HG03565 (cell line): Measurements from ENCODE around the gene LETM1.

Source experiments
- ATAC-seq: cut with Tn5 transposase; IDR thresholded peaks from one replicate; pipeline ENCODE4 v1.9.1; 2021; ENCODE audit warnings: mild to moderate bottlenecking, moderate library complexity; ENCODE audit not compliant: unreplicated experiment

LETM1 gene

GRCh38 chr4:1830234-1830633 lies 25.7 kb downstream of the LETM1 start:
- ATAC-seq: no peak

- no peak for ATAC-seq
These were observed 29.2 kb downstream of the LETM1 start for GRCh38 chr4:1826531-1827350.

- no peak for ATAC-seq
These were observed 30.6 kb downstream of the LETM1 start for GRCh38 chr4:1825326-1825725.

- ATAC-seq: no peak
These were observed 31.2 kb downstream of the LETM1 start for GRCh38 chr4:1824746-1825145.

- ATAC-seq: no peak
These were observed 32.4 kb downstream of the LETM1 start for GRCh38 chr4:1823545-1823932.

- no peak for ATAC-seq
These were observed 33.1 kb downstream of the LETM1 start for GRCh38 chr4:1822568-1823544.

GRCh38 chr4:1821679-1822567 lies 34.0 kb downstream of the LETM1 start:
- no peak for ATAC-seq

GRCh38 chr4:1819816-1820215 lies 36.1 kb downstream of the LETM1 start:
- ATAC-seq: no peak

- no peak for ATAC-seq
These were observed 36.7 kb downstream of the LETM1 start for GRCh38 chr4:1819284-1819683.

GRCh38 chr4:1815997-1816860 lies 39.7 kb downstream of the LETM1 start:
- ATAC-seq: no peak

- ATAC-seq: no peak
These were observed 40.6 kb downstream of the LETM1 start for GRCh38 chr4:1815096-1815996.

- ATAC-seq: no peak
These were observed 41.5 kb downstream of the LETM1 start for GRCh38 chr4:1814453-1814852.

GRCh38 chr4:1813915-1814314 lies 42.0 kb downstream of the LETM1 start:
- ATAC-seq: no peak

- no peak for ATAC-seq
These were observed 42.7 kb downstream of the LETM1 start for GRCh38 chr4:1813231-1813630.

- no peak for ATAC-seq
These were observed 43.2 kb downstream of the LETM1 start for GRCh38 chr4:1812720-1813119.

- no peak for ATAC-seq
These were observed 45.2 kb downstream of the LETM1 start for GRCh38 chr4:1810765-1811164.

- ATAC-seq: no peak
These were observed 46.0 kb downstream of the LETM1 start for GRCh38 chr4:1809754-1810502.
